Pancreas (tissue), 10 donors: Measurements from ENCODE around the gene TNFRSF14. TPM values are rescaled to one million over a fixed set of nuclear protein-coding genes. Genes with fewer than 3 reads are reported as not detected.

Experiments
- ATAC-seq, 4 donors: fragments of 200-7000 bp; cut with Tn5 transposase; one replicate each; pipeline versions ENCODE4 v1.8.0 to v1.9.1; 2020; ENCODE audit warnings: mild to moderate bottlenecking in 4 of 4, moderate library complexity in 4 of 4
- DNase-seq, 6 donors: peaks; one replicate each; pipeline ENCODE4 v3.0.0-alpha.2; 2020
- FAIRE-seq: peaks from 2 replicates; lab custom pipeline; 2012; peaks lifted over from hg19 to GRCh38; lab: Jason Lieb, UNC
- H3K27ac ChIP-seq, 4 donors: fragments of 200-600 bp; sonication (generic); 1 replicate in 3 of 4; 2 replicates in 1 of 4; pipeline versions ENCODE4 v1.5.0 to v1.8.0; 2020
- H3K27me3 ChIP-seq, 4 donors: fragments of 200-600 bp; one replicate each; pipeline ENCODE4 v1.8.0; 2021
- H3K36me3 ChIP-seq, 3 donors: fragments of 200-600 bp; sonication (generic) in 1 of 3; one replicate each; pipeline versions ENCODE4 v1.5.0 to v1.8.0; 2020 to 2021
- H3K4me1 ChIP-seq, 3 donors: fragments of 200-600 bp; one replicate each; pipeline ENCODE4 v1.8.0; 2021
- H3K4me3 ChIP-seq, 4 donors: fragments of 200-600 bp; sonication (generic) in 2 of 4; one replicate each; pipeline versions ENCODE4 v1.5.0 to v1.8.0; 2020 to 2021
- H3K9me3 ChIP-seq, 4 donors: fragments of 200-600 bp; one replicate each; pipeline ENCODE4 v1.8.0; 2021
- WGBS, 2 donors: extraction: QIAGEN DNeasy Blood & Tissue Kit; methylation state at CpG; one replicate each; pipeline ENCODE4 v1.1.7; 2013; 5-methylcytosine and 5-hydroxymethylcytosine counted together
- intact Hi-C, 3 donors: fragments of 100-400 bp; cut with DNase I; formaldehyde crosslinking; loops; one replicate each; pipeline versions ENCODE4 v1.11.1 to v1.14.2; 2022
- polyA plus RNA-seq, 2 donors: library from polyadenylated mRNA; stranded (reverse); fragments of 200-250 nt; gene quantifications; one replicate each; pipeline ENCODE4 v1.2.3, GENCODE V29; 2013
- total RNA-seq, 6 donors: library from RNA; stranded (reverse); fragmentation: NEBNext Ultra II Directional in 4 of 6; extraction: Animal tissue kit (Norgen Biotek cat#: 25700) in 4 of 6; gene quantifications; one replicate each; pipeline versions ENCODE4 v1.2.1 to v1.2.4, GENCODE V29; 2021 to 2023
- TF ChIP-seq, protein P1 (sequence below), 4 donors: fragments of 200-600 bp; sonication (generic) in 3 of 4; IDR thresholded peaks; one replicate each; pipeline versions ENCODE4 v1.5.0 to v1.8.0; 2021; ENCODE audit warnings: antibody characterized with exemption in 4 of 4
- donor health status: healthy with polysubstance abuse.
- donor health status: DM: no; HTN: no; CAD: no; lungs with moderate emphysema.
- donor health status: DM: no; HTN: no; CAD: no.
- donor health status: control.
- donor health status: control.
- donor health status: Bipolar disorder and iron deficiency.
- donor health status: DM: yes; HTN: yes; CAD: no.
- donor health status: DM: no; HTN: no; CAD: no.
- donor health status: DM: no; HTN: no; CAD: no.
- donor health status: DM: yes; HTN: yes; CAD: no.

TNFRSF14 gene
- total and polyA plus RNA-seq, 8 donors: 10.3 to 124 (median 24.9) TPM

DNA sequence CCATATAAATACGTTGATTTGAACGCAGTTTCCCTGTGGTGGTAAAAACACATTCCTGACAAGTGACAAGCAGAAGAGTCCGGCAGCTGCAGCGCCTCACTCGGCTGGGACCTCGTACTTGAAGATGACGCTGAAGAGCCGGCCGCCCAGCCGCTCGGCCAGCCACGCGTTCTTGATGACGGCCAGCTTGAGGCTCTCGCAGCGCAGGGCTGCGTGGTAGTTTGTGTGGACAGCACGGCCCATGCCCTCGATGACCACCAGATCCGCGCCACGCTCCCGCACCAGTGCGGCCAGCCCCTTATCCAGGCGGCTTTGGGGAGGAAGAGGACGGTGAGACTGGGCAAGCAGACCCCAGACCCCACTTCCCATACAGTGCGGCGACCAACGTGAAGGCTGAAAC, 47.4 kb upstream of the TNFRSF14 start:
- WGBS, 2 donors: 94 to 96% methylated on average over 29 of the region's 29 CpGs
- no peak for FAIRE-seq

DNA sequence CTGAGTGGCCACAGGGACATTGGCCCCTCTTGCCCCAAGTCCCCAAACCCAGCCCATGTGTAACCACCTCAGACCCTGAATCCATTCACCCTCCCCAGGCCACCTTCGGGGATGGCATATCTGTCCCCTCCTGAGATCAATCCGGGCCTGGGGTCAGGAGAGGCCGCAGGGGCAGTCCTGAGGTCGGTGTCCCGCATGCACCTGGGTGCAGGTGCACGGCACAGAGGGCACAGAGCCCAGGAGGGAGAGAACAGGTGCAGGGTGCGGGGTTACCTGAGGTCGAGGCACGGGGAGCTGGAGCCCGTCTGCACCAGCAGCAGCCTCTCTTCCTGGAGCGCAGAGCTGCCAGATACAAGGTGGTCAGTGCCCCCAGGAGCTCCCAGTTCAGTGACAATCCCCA, 46.6 kb upstream of the TNFRSF14 start:
- Histone ChIP-seq H3K4me1 (no peaks in the 10 kb centered on the region), H3K9me3 (no peaks in the 10 kb centered on the region), H3K36me3 (peaks cover 6 to 56% (median 41%) of the 10 kb centered on the region in 3 donors), H3K27ac (no peak overlapping the region), H3K27me3 (no peaks in the 10 kb centered on the region), H3K4me3 (no peak overlapping the region)
- intact Hi-C loops: no loop called here
- ATAC-seq: no peak
- TF ChIP-seq, protein P1, sequence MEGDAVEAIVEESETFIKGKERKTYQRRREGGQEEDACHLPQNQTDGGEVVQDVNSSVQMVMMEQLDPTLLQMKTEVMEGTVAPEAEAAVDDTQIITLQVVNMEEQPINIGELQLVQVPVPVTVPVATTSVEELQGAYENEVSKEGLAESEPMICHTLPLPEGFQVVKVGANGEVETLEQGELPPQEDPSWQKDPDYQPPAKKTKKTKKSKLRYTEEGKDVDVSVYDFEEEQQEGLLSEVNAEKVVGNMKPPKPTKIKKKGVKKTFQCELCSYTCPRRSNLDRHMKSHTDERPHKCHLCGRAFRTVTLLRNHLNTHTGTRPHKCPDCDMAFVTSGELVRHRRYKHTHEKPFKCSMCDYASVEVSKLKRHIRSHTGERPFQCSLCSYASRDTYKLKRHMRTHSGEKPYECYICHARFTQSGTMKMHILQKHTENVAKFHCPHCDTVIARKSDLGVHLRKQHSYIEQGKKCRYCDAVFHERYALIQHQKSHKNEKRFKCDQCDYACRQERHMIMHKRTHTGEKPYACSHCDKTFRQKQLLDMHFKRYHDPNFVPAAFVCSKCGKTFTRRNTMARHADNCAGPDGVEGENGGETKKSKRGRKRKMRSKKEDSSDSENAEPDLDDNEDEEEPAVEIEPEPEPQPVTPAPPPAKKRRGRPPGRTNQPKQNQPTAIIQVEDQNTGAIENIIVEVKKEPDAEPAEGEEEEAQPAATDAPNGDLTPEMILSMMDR (IDR thresholded peaks at IDR 0.05): no peak
- WGBS, 2 donors: 82 to 86% methylated on average over 11 of the region's 11 CpGs
- no peak for DNase-seq
- FAIRE-seq: no peak

More for the DNA sequence above, 47.4 kb upstream of the TNFRSF14 start:
- H3K9me3 ChIP-seq: no peaks in the 10 kb centered on the region
- H3K36me3 ChIP-seq: peaks cover 3 to 50% (median 36%) of the 10 kb centered on the region in 3 donors
- H3K27me3 ChIP-seq: peaks cover 0 to 7% (median 0%) of the 10 kb centered on the region in 4 donors
- TF ChIP-seq, protein P1 (IDR thresholded peaks at IDR 0.05): no peak
- ATAC-seq (no peak), DNase-seq (no peak)
- H3K4me3 ChIP-seq: no peak overlapping the region
- H3K27ac ChIP-seq: no peak overlapping the region
- no peaks in the 10 kb centered on the region for H3K4me1 ChIP-seq
- intact Hi-C loops: no loop called here

DNA sequence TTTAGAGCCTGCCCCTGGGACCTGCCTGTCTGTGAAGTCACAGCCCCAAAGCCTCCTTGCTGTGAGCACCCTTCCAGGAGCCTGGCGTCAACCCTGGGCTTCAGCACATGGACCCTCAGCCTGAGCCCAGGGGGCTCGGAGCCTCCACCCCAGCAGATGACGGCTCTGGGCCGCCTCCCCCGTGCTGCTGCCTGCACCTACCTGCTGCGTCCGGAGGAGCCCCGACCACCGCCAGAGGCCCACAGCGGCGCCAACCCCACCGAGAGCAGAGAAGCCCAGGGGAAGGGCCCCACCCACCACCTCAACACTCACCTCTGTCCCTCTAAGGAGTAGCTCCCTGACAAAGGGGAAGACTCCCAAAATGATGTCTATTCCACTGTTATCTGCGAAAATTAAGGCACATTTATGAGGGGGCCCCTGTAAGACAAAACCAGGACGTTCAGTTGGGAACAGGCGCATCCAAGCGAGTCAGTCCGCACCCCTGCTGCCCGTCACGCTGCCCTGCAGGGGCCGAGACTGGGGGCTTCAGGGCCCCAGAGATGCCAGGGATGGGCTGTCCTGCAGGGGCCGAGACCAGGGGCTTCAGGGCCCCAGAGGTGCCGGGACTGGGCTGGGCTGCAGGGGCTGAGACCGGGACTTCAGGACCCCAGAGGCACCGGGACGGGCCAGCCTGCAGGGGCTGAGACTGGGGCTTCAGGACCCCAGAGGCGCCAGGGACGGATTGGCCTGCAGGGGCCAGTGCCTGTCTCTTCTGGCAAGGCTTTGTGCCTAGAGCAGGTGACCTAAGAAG, 45.6 kb upstream of the TNFRSF14 start:
- Histone ChIP-seq H3K27ac (no peak overlapping the region), H3K27me3 (no peaks in the 10 kb centered on the region), H3K4me3 (no peak overlapping the region), H3K4me1 (no peaks in the 10 kb centered on the region), H3K36me3 (peaks cover 6 to 64% (median 41%) of the 10 kb centered on the region in 3 donors), H3K9me3 (no peaks in the 10 kb centered on the region)
- intact Hi-C loops: no loop called here
- ATAC-seq: no peak
- TF ChIP-seq, protein P1 (IDR thresholded peaks at IDR 0.05): no peak
- no peak for DNase-seq
- 93 to 96% methylated on average over 27 of the region's 27 CpGs for WGBS, 2 donors
- no peak for FAIRE-seq

DNA sequence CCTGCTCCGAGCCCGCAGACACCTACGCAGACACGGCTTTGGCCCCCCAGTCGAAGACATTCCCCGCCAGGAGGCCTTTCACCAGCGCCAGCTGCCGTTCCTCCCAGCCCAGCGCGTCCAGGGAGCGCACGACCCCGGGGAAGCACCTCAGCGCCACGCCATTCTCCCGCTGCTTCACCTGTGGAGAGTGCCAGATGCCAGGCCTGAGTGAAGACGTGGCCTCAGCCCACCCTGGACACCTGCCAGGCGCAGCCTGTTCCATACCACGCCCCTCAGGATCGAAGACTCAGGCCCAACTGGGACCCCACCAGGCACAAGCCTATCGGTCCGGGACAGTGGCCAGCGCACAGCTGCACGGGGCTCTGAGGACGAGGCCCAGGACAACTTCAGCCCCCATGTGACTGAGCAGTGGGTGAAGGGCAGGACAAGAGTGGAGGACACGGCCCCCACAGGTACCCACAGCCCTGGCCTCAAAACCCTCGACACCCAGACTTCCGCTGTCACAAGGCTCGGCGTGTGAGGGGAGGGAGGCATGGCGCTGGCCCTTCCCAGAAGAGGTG, 43.2 kb upstream of the TNFRSF14 start:
- TF ChIP-seq, protein P1 (IDR thresholded peaks at IDR 0.05): no peak
- Histone ChIP-seq H3K9me3 (no peaks in the 10 kb centered on the region), H3K27ac (no peak overlapping the region), H3K4me3 (no peak overlapping the region), H3K27me3 (no peaks in the 10 kb centered on the region), H3K36me3 (peaks cover 14 to 83% (median 53%) of the 10 kb centered on the region in 3 donors), H3K4me1 (no peaks in the 10 kb centered on the region)
- FAIRE-seq: no peak
- WGBS, 2 donors: 94 to 96% methylated on average over 31 of the region's 31 CpGs
- peak in 1 of 4 donors; percentile 6 for ATAC-seq
- no peak for DNase-seq
- intact Hi-C loops: no loop called here
